Testis (tissue), 3 donors: ENCODE results near the gene MBLAC1. TPM values are rescaled to one million over a fixed set of nuclear protein-coding genes. Genes with fewer than 3 reads are reported as not detected.

Source experiments
- DNase-seq: peaks from one replicate; pipeline ENCODE4 v3.0.0-alpha.2; 2019
- H3K27ac ChIP-seq, 2 donors: fragments of 200-600 bp; sonication (generic); one replicate each; pipeline ENCODE4 v1.5.1; 2019
- H3K27me3 ChIP-seq: fragments of 200-600 bp; sonication (generic); one replicate; pipeline ENCODE4 v1.5.1; 2019
- H3K36me3 ChIP-seq: fragments of 200-600 bp; sonication (generic); one replicate; pipeline ENCODE4 v1.5.1; 2017; ENCODE audit warnings: low read depth; ENCODE audit errors: missing control alignments
- H3K4me1 ChIP-seq: fragments of 200-600 bp; sonication (generic); one replicate; pipeline ENCODE4 v1.5.1; 2019
- H3K4me3 ChIP-seq, 2 donors: fragments of 200-600 bp; sonication (generic); one replicate each; pipeline ENCODE4 v1.5.1; 2017 to 2019
- H3K9me3 ChIP-seq: fragments of 200-600 bp; sonication (generic); one replicate; pipeline ENCODE4 v1.5.1; 2017
- POLR2A ChIP-seq: fragments of 450-650 bp; IDR thresholded peaks from one replicate; pipeline ENCODE4 v1.6.1; 2017; ENCODE audit warnings: antibody characterized with exemption, mild to moderate bottlenecking, moderate library complexity
- WGBS, 2 donors: methylation state at CpG; one replicate each; pipeline ENCODE4 v1.1.5; 2018; 5-methylcytosine and 5-hydroxymethylcytosine counted together
- intact Hi-C: fragments of 100-400 bp; cut with DNase I; formaldehyde crosslinking; loops from one replicate; pipeline ENCODE4 v1.15.1; 2023; ENCODE audit warnings: low total_unique reads
- polyA plus RNA-seq: library from polyadenylated mRNA; stranded (reverse); fragments of 350-450 nt; fragmentation: Illumina TruSeq; extraction: RNeasy Lipid Tissue Mini Kit (QIAGEN cat#74804); gene quantifications from one replicate; pipeline ENCODE4 v1.2.3, GENCODE V29; 2014; ENCODE audit warnings: low read depth, low replicate concordance; ENCODE audit not compliant: insufficient read depth
- total RNA-seq, 2 donors: library from RNA; depleted of rRNA; stranded (reverse); fragments of >200 nt; gene quantifications; one replicate each; pipeline ENCODE4 v1.2.3, GENCODE V29; 2016
- TF ChIP-seq, protein P1 (sequence below), 3 experiments: fragments of 450-650 bp in 2 of 3; fragments of 200-600 bp in 1 of 3; sonication (generic) in 1 of 3; IDR thresholded peaks; one replicate each; pipeline ENCODE4 v1.5.1; 2016 to 2019; ENCODE audit warnings: antibody characterized with exemption in 3 of 3, mild to moderate bottlenecking in 2 of 3, moderate library complexity in 1 of 3

The MBLAC1 gene
- total and polyA plus RNA-seq, 3 donors from 2014 or later = 2.9 to 10.2 (median 7.2) TPM

DNA sequence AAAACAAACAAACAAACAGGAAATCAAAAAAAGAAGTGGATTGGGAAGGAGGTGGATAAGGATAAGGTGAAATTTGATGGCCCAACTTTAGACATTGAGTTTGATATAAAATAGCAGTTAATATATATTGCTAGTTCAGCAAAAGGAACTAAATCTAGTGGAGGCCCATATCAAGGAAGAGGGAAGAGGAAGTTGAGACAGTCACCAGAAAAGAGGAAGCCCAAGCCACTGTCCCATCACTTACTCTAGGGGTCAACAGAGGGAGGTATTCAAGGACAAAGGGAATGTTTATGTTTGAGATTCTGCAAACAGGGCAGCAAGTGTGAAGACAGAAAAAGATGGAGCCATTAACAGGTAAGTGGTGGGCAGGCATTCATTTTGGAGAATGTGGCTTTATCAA is 25.6 kb downstream of the MBLAC1 start:
- no peak for TF ChIP-seq POLR2A
- TF ChIP-seq, protein P1, sequence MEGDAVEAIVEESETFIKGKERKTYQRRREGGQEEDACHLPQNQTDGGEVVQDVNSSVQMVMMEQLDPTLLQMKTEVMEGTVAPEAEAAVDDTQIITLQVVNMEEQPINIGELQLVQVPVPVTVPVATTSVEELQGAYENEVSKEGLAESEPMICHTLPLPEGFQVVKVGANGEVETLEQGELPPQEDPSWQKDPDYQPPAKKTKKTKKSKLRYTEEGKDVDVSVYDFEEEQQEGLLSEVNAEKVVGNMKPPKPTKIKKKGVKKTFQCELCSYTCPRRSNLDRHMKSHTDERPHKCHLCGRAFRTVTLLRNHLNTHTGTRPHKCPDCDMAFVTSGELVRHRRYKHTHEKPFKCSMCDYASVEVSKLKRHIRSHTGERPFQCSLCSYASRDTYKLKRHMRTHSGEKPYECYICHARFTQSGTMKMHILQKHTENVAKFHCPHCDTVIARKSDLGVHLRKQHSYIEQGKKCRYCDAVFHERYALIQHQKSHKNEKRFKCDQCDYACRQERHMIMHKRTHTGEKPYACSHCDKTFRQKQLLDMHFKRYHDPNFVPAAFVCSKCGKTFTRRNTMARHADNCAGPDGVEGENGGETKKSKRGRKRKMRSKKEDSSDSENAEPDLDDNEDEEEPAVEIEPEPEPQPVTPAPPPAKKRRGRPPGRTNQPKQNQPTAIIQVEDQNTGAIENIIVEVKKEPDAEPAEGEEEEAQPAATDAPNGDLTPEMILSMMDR (IDR thresholded peaks at IDR 0.05) = no peak
- Histone ChIP-seq H3K9me3 (no peaks in the 10 kb centered on the region), H3K36me3 (no peaks in the 10 kb centered on the region), H3K27ac (no peak overlapping the region), H3K4me1 (peaks cover 9% of the 10 kb centered on the region), H3K27me3 (no peaks in the 10 kb centered on the region), H3K4me3 (no peak overlapping the region)
- no peak for DNase-seq
- intact Hi-C loops = no loop called here

DNA sequence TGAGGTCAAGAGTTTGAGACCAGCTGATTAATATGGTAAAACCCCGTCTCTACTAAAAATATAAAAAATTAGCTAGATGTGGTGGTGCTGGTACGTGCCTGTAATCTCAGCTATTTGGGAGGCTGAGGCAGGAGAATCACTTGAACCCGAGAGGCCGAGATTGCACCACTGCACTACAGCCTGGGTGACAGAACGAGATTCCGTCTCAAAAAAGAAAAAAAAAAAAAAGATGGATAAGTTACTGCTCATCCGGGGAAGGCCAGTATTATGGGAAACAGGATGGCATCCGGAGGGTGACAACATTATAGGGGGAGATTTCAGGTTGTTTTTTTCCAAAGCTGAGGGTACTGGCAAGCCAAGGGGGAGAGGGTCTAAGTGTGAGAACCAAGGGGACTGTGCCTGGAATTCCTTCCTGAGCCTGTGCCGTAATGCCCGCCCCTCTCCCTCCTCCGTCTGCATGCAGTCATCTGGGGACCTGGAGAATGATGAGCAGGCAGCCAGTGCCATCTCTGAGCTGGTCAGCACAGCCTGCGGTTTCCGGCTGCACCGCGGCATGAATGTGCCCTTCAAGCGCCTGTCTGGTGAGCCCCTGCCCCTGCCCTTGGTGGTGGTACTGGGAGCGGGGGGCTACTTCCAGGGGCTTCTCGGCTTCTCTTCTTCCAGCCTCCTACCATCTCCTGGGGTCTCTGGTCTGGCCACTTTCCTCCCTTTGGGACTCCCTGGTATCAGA is 26.3 kb downstream of the MBLAC1 start:
- 90 to 94% methylated on average over 18 of the region's 18 CpGs for WGBS, 2 donors
- Histone ChIP-seq H3K4me3 (no peak overlapping the region), H3K27me3 (no peaks in the 10 kb centered on the region), H3K36me3 (no peaks in the 10 kb centered on the region), H3K4me1 (peaks cover 14% of the 10 kb centered on the region), H3K27ac (no peak overlapping the region), H3K9me3 (no peaks in the 10 kb centered on the region)
- no peak for DNase-seq
- intact Hi-C loops = no loop called here
- no peak for TF ChIP-seq POLR2A
- TF ChIP-seq, protein P1 (IDR thresholded peaks at IDR 0.05) = no peak

DNA sequence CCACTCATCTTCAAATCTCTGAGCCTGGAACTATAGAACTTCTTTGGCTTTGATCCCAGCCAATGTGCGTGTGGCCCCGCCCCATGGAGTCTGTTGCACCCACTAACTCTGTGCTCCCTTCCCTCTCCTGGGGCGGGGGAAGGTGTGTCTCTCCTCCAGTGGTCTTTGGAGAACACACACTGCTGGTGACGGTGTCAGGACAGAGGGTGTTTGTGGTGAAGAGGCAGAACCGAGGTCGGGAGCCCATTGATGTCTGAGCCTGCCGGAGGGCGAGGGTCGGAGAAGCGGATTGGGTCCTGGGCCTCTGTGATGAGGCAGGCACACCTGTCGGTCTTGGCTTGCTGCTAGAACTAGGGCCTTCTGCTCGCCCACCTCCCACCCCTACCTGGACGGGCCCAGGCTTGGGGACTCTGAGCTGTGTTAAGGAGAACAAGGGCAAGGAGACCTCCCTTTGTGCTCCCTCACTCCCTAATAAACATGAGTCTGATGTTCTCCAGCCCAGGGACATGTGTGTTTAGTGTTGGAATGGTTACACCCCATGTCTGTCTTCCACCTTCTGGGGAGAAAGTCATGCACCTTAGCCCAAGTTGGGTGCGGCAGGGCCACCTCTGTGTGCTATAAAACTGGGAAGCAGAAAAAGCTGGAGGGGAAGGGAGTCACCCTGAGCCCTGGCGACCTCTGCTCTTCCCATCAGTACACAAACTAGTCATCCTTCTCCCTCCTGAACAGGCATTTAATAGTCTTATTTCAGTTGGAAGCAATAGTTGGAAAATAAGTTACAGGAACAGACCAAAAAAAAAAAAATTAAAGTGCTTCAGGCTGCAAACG is 27.2 kb downstream of the MBLAC1 start:
- 78 to 85% methylated on average over 16 of the region's 16 CpGs for WGBS, 2 donors
- no peak overlapping the region for H3K4me3 ChIP-seq
- intact Hi-C loops = no loop called here
- no peak overlapping the region for H3K27ac ChIP-seq
- TF ChIP-seq, protein P1 (IDR thresholded peaks at IDR 0.05) = no peak
- TF ChIP-seq POLR2A = no peak
- no peak for DNase-seq
- H3K4me1 ChIP-seq = peaks cover 14% of the 10 kb centered on the region
- no peaks in the 10 kb centered on the region for H3K27me3 ChIP-seq
- H3K36me3 ChIP-seq = no peaks in the 10 kb centered on the region
- no peaks in the 10 kb centered on the region for H3K9me3 ChIP-seq

DNA sequence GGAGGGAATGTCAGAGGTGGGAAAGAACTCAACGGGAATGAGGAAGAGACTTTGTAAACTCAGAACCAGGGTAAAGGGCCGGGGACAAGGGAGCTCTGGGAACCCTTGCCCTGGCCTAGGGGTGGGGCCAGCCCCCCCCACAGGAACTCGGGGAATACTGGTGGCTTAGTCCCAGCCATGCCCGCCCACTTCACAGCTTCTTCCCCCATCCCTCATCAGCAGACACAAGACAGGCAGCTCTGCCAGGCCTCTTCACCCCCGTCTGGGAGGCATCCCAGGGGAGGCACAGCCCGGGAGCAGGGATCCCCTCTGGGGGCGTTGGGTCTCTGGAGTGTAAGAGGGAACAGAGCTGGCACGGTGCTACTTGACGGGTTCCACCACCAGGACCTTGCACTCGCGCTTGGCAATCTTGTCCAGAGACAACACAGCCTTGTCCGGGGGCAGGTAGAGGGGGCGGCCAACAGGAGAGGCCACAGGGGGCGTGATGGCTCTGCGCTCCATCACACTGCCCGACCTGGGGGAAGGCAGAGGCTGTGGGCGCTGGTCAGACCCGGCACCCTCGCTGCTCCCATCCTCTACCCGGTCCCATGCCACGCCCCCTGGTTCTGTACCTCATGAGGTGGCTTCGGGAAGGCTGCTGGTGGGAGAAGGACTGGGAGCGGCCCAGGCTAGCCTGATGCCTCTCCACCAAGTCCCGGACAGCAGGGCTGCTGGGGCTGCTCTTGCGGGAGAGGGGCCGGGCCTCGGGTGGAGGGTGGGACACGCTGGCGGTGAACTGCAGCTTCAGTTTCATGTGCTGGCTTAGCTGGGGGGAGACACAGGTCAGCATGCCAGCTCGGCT is 28.1 kb downstream of the MBLAC1 start:
- no peaks in the 10 kb centered on the region for H3K9me3 ChIP-seq
- TF ChIP-seq, protein P1 (IDR thresholded peaks at IDR 0.05) = no peak
- TF ChIP-seq POLR2A = no peak
- no peak overlapping the region for H3K27ac ChIP-seq
- peaks cover 9% of the 10 kb centered on the region for H3K4me1 ChIP-seq
- H3K4me3 ChIP-seq = no peak overlapping the region
- no peaks in the 10 kb centered on the region for H3K27me3 ChIP-seq
- intact Hi-C loops = no loop called here
- H3K36me3 ChIP-seq = no peaks in the 10 kb centered on the region
- DNase-seq = no peak
- WGBS, 2 donors = 75 to 78% methylated on average over 20 to 29 of the region's 30 CpGs
